ENCODE measurements around the gene BTBD2. TPM values are rescaled to one million over a fixed set of nuclear protein-coding genes. Genes with fewer than 3 reads are reported as not detected.
"Not testable (repeated sequence)": the region's sequence is repeated elsewhere in the genome, so short reads cannot be mapped to it uniquely, and the experiment has no call there.

BTBD2 gene
- total and polyA plus RNA-seq, 4 donors = 45.6 to 183 (median 111) TPM

DNA sequence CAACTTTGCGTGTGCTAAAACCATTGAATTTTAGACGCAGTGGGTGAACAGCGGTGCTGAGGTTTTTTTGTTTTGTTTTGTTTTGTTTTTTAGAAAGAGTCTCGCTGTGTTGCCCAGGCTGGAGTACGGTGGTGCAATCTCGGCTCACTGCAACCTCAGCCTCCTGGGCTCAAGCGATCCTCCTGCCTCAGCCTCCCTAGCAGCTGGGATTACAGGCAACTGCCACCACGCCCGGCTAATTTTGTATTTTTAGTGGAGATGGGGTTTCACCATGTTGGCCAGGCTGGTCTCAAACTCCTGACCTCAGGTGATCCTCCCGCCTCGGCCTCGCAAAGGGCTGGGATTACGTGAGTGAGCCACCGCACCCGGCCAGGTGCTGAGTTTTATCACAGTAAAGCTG lies 18.7 kb upstream of the BTBD2 start:
- WGBS (ENCODE audit: insufficient coverage) = 91% methylated on average over 15 of the region's 15 CpGs
- H3K9me3 ChIP-seq (ENCODE audit: control insufficient read depth, insufficient read depth, low read length); H3K27ac ChIP-seq (ENCODE audit: low read depth, low read length); H3K27me3 ChIP-seq (ENCODE audit: control insufficient read depth, insufficient read depth, low read length); H3K4me3 ChIP-seq (ENCODE audit: low read depth, low read length); DNase-seq (ENCODE audit: low read depth in 4 of 6, low spot score in 6 of 6): not testable (repeated sequence)
- peaks cover 25% of the 10 kb centered on the region for H3K4me1 ChIP-seq (ENCODE audit: control insufficient read depth, insufficient read depth, low read length)
- peaks cover 18% of the 10 kb centered on the region for H3K36me3 ChIP-seq (ENCODE audit: control insufficient read depth, insufficient read depth, low read length)

DNA sequence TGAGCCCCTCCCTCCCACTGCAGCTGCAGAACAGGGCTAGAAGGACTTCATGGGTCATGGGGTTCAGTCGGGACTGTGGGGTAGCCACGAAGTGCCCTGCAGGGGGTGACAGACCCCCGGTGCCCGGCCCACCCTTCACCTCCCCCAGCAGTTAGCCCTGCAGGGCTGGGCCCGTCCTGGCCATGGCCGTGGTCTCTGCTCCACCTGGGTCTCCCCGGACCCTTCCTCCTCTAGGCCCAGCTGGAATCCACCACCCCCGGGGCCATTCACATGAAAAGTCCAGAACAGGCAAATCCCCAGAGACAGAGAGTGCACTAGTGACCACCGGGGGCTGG lies 18.3 kb upstream of the BTBD2 start:
- H3K4me1 ChIP-seq (ENCODE audit: control insufficient read depth, insufficient read depth, low read length) = peaks cover 23% of the 10 kb centered on the region
- WGBS (ENCODE audit: insufficient coverage) = 64% methylated on average over 8 of the region's 9 CpGs
- no peaks in the 10 kb centered on the region for H3K27me3 ChIP-seq (ENCODE audit: control insufficient read depth, insufficient read depth, low read length)
- H3K4me3 ChIP-seq (ENCODE audit: low read depth, low read length) = no peak overlapping the region
- DNase-seq (ENCODE audit: low read depth in 4 of 6, low spot score in 6 of 6) = no peak
- peaks cover 14% of the 10 kb centered on the region for H3K36me3 ChIP-seq (ENCODE audit: control insufficient read depth, insufficient read depth, low read length)
- H3K27ac ChIP-seq (ENCODE audit: low read depth, low read length) = no peak overlapping the region
- peaks cover 3% of the 10 kb centered on the region for H3K9me3 ChIP-seq (ENCODE audit: control insufficient read depth, insufficient read depth, low read length)

DNA sequence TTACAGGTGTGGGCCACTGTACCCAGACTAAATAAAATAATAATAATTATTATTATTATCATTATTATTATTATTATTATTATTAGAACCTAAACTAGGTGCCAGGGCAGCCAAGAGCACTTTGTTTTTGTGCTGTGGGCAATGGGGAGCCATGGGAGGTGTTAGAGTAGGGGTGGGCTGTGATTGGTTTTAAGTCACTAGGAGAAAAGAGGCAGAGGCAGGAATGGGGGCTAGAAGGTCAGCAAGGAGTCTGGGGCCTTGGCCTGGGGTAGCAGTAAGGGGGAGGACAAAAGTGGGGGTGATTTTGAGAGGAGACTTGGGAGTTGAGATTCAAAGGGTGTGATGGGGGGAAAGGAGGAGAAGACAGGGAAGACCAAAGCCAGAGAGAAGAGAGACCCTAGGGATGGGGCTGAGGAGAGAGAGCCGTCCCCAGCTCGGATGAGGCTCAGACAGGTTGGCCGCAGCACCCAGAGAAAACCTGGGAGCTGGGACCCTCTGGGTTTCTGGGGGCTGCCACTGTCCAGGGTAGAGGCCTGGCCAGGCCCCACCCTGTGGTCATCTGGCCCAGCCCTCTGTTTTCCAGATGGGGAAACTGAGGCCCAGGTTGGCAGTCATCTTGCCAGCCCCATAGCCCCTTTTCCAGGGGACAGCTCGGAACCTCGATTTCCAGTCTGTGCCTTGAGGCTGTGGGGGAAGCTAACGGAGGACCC lies 17.8 kb upstream of the BTBD2 start:
- DNase-seq (ENCODE audit: low read depth in 4 of 6, low spot score in 6 of 6) = no peak
- peaks cover 3% of the 10 kb centered on the region for H3K9me3 ChIP-seq (ENCODE audit: control insufficient read depth, insufficient read depth, low read length)
- WGBS (ENCODE audit: insufficient coverage) = 91% methylated on average over 6 of the region's 6 CpGs
- peaks cover 23% of the 10 kb centered on the region for H3K4me1 ChIP-seq (ENCODE audit: control insufficient read depth, insufficient read depth, low read length)
- H3K36me3 ChIP-seq (ENCODE audit: control insufficient read depth, insufficient read depth, low read length) = peaks cover 8% of the 10 kb centered on the region
- H3K4me3 ChIP-seq (ENCODE audit: low read depth, low read length) = no peak overlapping the region
- no peak overlapping the region for H3K27ac ChIP-seq (ENCODE audit: low read depth, low read length)
- no peaks in the 10 kb centered on the region for H3K27me3 ChIP-seq (ENCODE audit: control insufficient read depth, insufficient read depth, low read length)

GRCh38 chr19:2032296-2032941 lies 16.9 kb upstream of the BTBD2 start:
- H3K4me3 ChIP-seq (ENCODE audit: low read depth, low read length) = no peak overlapping the region

DNA sequence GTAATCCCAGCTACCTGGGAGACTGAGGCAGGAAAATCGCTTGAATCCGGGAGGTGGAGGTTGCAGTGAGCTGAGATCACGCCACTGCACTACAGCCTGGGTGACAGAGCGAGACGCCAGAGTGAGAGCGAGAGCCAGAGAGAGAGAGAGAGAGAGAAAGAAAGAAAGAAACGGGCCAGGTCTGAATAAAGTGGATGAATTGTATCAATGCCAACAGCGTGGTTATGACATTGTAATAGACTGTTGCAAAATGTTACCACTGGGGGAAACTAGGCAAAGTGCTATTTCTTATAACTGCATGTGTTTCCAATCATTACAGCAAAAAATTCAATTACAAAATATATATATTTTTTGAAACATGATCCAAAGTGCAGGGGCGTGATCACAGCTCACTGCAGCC lies 11.8 kb upstream of the BTBD2 start:
- DNase-seq (ENCODE audit: low read depth in 4 of 6, low spot score in 6 of 6) = peak in 1 of 6 donors; percentile 58

More at GRCh38 chr19:2032296-2032941, 16.9 kb upstream of the BTBD2 start:
- peak in 3 of 6 donors; percentile 61 to 90 (median 80) for DNase-seq (ENCODE audit: low read depth in 4 of 6, low spot score in 6 of 6)
- WGBS (ENCODE audit: insufficient coverage) = 24% methylated on average over 11 of the region's 19 CpGs
- Histone ChIP-seq H3K27ac (ENCODE audit: low read depth, low read length) (peak overlapping the region; percentile 95), H3K9me3 (ENCODE audit: control insufficient read depth, insufficient read depth, low read length) (peaks cover 3% of the 10 kb centered on the region), H3K27me3 (ENCODE audit: control insufficient read depth, insufficient read depth, low read length) (no peaks in the 10 kb centered on the region), H3K4me1 (ENCODE audit: control insufficient read depth, insufficient read depth, low read length) (peaks cover 23% of the 10 kb centered on the region), H3K36me3 (ENCODE audit: control insufficient read depth, insufficient read depth, low read length) (no peaks in the 10 kb centered on the region)

GRCh38 chr19:2026770-2027169 lies 11.3 kb upstream of the BTBD2 start:
- H3K27ac ChIP-seq (ENCODE audit: low read depth, low read length) = no peak overlapping the region

More for the DNA sequence above, 11.8 kb upstream of the BTBD2 start:
- H3K27me3 ChIP-seq (ENCODE audit: control insufficient read depth, insufficient read depth, low read length) = no peaks in the 10 kb centered on the region
- no peak overlapping the region for H3K27ac ChIP-seq (ENCODE audit: low read depth, low read length)
- H3K4me1 ChIP-seq (ENCODE audit: control insufficient read depth, insufficient read depth, low read length) = peaks cover 11% of the 10 kb centered on the region
- 73% methylated on average over 7 of the region's 9 CpGs for WGBS (ENCODE audit: insufficient coverage)
- no peaks in the 10 kb centered on the region for H3K36me3 ChIP-seq (ENCODE audit: control insufficient read depth, insufficient read depth, low read length)
- no peak overlapping the region for H3K4me3 ChIP-seq (ENCODE audit: low read depth, low read length)
- H3K9me3 ChIP-seq (ENCODE audit: control insufficient read depth, insufficient read depth, low read length) = no peaks in the 10 kb centered on the region

GRCh38 chr19:2022289-2022688 lies 6.8 kb upstream of the BTBD2 start:
- Histone ChIP-seq H3K27me3 (ENCODE audit: control insufficient read depth, insufficient read depth, low read length) (no peaks in the 10 kb centered on the region), H3K36me3 (ENCODE audit: control insufficient read depth, insufficient read depth, low read length) (no peaks in the 10 kb centered on the region), H3K27ac (ENCODE audit: low read depth, low read length) (no peak overlapping the region), H3K9me3 (ENCODE audit: control insufficient read depth, insufficient read depth, low read length) (no peaks in the 10 kb centered on the region), H3K4me1 (ENCODE audit: control insufficient read depth, insufficient read depth, low read length) (peaks cover 8% of the 10 kb centered on the region), H3K4me3 (ENCODE audit: low read depth, low read length) (no peak overlapping the region)
- 96% methylated on average over 2 of the region's 2 CpGs for WGBS (ENCODE audit: insufficient coverage)
- no peak for DNase-seq (ENCODE audit: low read depth in 4 of 6, low spot score in 6 of 6)

More at GRCh38 chr19:2026770-2027169, 11.3 kb upstream of the BTBD2 start:
- WGBS (ENCODE audit: insufficient coverage) = no CpG with 5 or more reads among the region's 10 CpGs
- H3K9me3 ChIP-seq (ENCODE audit: control insufficient read depth, insufficient read depth, low read length) = no peaks in the 10 kb centered on the region
- no peak for DNase-seq (ENCODE audit: low read depth in 4 of 6, low spot score in 6 of 6)
- H3K4me1 ChIP-seq (ENCODE audit: control insufficient read depth, insufficient read depth, low read length) = peaks cover 5% of the 10 kb centered on the region
- H3K36me3 ChIP-seq (ENCODE audit: control insufficient read depth, insufficient read depth, low read length) = no peaks in the 10 kb centered on the region
- no peak overlapping the region for H3K4me3 ChIP-seq (ENCODE audit: low read depth, low read length)
- no peaks in the 10 kb centered on the region for H3K27me3 ChIP-seq (ENCODE audit: control insufficient read depth, insufficient read depth, low read length)

GRCh38 chr19:2021453-2022140 lies 6.1 kb upstream of the BTBD2 start:
- peaks cover 10% of the 10 kb centered on the region for H3K4me1 ChIP-seq (ENCODE audit: control insufficient read depth, insufficient read depth, low read length)
- no peaks in the 10 kb centered on the region for H3K36me3 ChIP-seq (ENCODE audit: control insufficient read depth, insufficient read depth, low read length)
- no peaks in the 10 kb centered on the region for H3K9me3 ChIP-seq (ENCODE audit: control insufficient read depth, insufficient read depth, low read length)
- 52% methylated on average over 2 of the region's 4 CpGs for WGBS (ENCODE audit: insufficient coverage)
- H3K4me3 ChIP-seq (ENCODE audit: low read depth, low read length) = no peak overlapping the region
- H3K27ac ChIP-seq (ENCODE audit: low read depth, low read length) = no peak overlapping the region
- DNase-seq (ENCODE audit: low read depth in 4 of 6, low spot score in 6 of 6) = no peak
- H3K27me3 ChIP-seq (ENCODE audit: control insufficient read depth, insufficient read depth, low read length) = no peaks in the 10 kb centered on the region

DNA sequence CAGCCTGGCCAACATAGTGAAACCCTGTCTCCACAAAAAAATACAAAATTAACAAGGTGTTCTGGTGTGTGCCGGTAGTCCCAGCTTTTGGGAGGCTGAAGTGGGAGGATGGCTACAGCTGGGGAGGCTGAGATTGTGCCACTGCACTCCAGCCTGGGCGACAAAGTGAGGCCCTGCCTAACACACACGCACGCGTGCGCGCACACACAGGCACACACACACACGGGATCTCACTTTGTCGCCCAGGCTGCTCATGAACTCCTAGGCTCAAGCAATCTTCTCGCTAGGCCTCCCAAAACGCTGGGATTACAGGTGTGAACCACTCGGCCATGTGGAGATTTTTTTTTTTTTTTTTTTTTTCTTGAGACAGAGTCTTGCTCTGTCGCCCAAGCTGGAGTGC lies 3.2 kb upstream of the BTBD2 start:
- no peaks in the 10 kb centered on the region for H3K27me3 ChIP-seq (ENCODE audit: control insufficient read depth, insufficient read depth, low read length)
- H3K4me1 ChIP-seq (ENCODE audit: control insufficient read depth, insufficient read depth, low read length) = peaks cover 28% of the 10 kb centered on the region
- whole genome bisulfite sequencing (ENCODE audit: insufficient coverage) = 95% methylated on average over 8 of the region's 13 CpGs
- no peak overlapping the region for H3K4me3 ChIP-seq (ENCODE audit: low read depth, low read length)
- peaks cover 10% of the 10 kb centered on the region for H3K36me3 ChIP-seq (ENCODE audit: control insufficient read depth, insufficient read depth, low read length)
- no peak overlapping the region for H3K27ac ChIP-seq (ENCODE audit: low read depth, low read length)
- no peaks in the 10 kb centered on the region for H3K9me3 ChIP-seq (ENCODE audit: control insufficient read depth, insufficient read depth, low read length)
- DNase-seq (ENCODE audit: low read depth in 4 of 6, low spot score in 6 of 6) = no peak
